GM21576 (cell line): ENCODE measurements around the gene TTC4.

Source experiments
- ATAC-seq: cut with Tn5 transposase; IDR thresholded peaks from one replicate; pipeline ENCODE4 v1.9.1; 2021; ENCODE audit warnings: mild to moderate bottlenecking, moderate library complexity; ENCODE audit not compliant: unreplicated experiment

TTC4 gene

GRCh38 chr1:54701996-54702395, 13.7 kb upstream of the TTC4 start:
- no peak for ATAC-seq

GRCh38 chr1:54703471-54703870, 12.2 kb upstream of the TTC4 start:
- no peak for ATAC-seq

DNA sequence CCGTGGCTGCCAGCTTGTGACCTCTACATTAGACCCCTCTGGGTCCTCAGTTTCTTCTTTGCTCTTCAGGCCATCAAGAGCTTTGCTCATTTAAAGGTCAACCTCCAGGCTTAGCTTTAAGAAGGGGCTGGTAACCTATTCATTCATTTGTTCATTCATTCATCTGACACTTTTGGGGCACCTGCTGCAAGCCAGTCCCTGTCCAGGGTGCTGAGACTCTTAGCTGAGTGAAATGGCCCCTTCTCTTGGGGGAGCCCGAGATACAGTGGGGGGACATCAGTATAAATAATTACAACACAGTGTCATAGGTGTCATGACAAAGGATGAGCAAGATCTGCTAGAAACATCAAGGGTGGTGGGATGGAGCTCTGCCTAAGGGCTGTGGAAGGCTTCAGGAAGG, 10.5 kb upstream of the TTC4 start:
- ATAC-seq, result no peak

GRCh38 chr1:54706419-54706818, 9.2 kb upstream of the TTC4 start:
- ATAC-seq, result no peak

GRCh38 chr1:54708385-54708784, 7.3 kb upstream of the TTC4 start:
- no peak for ATAC-seq

DNA sequence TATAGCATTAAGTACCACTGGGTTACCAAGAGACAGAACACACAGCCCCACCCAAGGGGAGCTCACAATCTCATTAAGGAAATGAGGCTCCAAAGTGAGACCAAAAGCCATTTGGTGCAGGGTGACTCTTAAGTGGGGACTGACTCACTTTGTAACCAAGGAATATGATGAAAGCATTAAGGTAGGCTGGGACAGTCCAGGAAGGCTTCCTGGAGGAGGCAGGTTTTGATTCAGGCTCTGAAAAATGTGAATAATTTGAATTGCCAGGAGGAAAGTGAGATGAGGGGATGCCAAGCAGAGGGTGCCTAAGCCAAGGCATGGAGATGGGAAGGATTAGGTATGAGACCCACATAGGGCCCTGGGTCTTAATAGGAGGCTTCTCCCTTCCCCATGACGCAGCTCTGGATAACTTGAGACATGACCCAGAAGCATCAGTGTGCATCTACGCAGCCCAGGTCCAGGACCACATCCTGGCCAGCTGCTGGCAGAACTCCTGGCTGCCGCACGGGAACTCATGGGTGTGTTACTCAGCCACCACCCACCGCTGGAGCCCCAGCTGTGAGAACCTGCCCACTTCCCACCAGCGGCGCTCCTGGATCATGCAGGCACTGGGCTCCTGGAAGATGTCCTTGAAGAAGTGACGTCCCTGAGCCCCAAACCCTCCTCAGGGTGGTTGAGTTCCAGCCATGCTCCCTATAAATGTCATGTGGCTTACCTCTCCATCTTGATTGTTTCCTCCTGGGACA, 5.9 kb upstream of the TTC4 start:
- no peak for ATAC-seq

DNA sequence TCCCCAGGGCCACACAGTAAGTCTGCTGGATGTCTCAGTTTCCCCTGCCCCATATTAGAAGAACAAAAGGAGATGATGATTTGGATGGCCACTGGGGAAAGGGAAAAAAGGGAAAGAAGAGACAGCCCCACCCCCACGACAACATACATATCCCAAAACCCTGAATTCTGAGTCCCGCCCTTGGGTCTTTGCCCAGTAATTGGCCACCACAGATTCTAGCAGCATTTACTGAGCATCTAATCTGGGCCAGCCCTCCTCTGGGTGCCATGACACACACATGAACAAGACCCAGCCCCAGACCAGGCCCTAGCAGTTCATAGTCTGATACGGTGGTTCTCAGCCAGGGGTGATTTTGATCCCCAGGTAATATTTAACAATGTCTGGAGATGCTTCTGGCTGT, 5.2 kb upstream of the TTC4 start:
- ATAC-seq, result no peak

DNA sequence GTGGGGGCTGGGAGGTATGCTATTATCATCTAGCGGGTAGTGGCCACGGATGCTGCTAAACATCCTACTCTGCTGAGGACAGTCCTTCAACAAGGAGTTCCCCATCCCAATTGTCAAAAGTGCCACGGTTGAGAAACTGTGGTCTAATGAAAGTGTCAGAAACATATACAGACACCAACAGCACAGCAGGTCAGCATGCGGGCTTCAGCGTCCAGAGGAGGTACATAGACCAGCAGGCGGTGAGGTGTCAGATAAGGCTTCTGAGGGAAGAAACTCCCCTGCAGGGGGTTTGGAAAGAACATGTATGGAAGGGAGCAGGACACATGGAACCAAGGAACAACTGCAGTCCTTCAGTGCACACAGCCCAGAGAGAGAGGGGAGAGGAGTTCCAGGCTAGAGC, 4.8 kb upstream of the TTC4 start:
- ATAC-seq, result no peak

DNA sequence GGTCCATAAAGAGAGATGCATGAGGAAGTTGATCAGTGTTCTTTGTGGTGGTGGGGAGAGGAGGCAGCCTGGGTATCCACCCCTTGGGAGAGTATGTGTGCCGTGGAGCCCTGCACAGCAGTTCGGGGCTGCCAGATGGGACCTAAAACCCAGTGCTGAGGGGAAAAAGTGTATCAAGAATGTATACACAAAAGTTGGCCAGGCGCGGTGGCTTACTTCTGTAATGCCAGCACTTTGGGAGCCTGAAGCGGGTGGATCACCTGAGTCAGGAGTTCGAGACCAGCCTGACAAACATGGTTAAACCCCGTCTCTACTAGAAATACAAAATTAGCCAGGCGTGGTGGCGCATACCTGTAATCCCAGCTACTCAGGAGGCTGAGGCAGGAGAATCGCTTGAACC, 4.1 kb upstream of the TTC4 start:
- ATAC-seq, result no peak

GRCh38 chr1:54714881-54715492, 674 bp upstream of the TTC4 start:
- no peak for ATAC-seq

- no peak for ATAC-seq
These were observed 812 bp downstream of the TTC4 start for GRCh38 chr1:54716299-54717047.

DNA sequence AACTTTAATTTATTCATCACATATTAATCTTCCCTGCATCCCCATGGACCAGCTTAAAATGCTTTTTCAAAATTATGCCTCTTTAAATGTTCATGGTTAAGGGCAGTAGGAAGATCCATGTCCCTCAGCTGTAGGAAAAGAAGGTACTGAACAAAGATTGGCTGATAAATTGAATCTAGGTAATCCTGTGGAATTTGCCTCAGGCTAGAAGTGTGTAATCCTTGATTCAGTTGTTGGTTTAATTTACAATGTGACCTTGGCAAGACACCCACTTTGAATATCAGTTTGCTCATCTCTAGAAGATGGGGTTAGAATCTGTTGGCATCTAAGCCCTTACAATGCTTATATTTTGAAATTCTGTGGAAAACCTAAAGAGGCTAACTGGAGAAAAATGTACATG, 6.1 kb downstream of the TTC4 start:
- no peak for ATAC-seq

- ATAC-seq, result no peak
These were observed 8.3 kb downstream of the TTC4 start for GRCh38 chr1:54723985-54724384.

DNA sequence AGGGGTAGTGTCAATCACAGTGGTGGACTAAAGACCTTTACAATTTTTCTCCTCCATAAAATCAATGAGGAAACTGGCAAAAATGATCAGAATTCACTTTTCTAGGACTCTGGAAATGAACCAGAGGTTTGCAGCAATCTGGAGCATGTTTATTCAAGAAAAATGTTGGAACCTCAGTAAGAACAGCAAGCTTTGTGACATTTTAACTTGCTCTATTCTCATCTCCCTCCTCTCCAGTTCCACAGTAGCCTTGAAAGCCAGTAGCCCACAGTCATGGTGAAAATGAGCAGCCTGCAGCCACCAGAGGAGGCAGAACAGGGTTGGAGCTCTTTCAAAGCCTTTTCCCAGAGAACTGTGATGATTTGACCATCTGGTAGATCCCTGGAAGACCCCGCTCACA, 9.1 kb downstream of the TTC4 start:
- ATAC-seq, result no peak

- ATAC-seq, result no peak
These were observed 12.4 kb downstream of the TTC4 start for GRCh38 chr1:54728027-54728426.

DNA sequence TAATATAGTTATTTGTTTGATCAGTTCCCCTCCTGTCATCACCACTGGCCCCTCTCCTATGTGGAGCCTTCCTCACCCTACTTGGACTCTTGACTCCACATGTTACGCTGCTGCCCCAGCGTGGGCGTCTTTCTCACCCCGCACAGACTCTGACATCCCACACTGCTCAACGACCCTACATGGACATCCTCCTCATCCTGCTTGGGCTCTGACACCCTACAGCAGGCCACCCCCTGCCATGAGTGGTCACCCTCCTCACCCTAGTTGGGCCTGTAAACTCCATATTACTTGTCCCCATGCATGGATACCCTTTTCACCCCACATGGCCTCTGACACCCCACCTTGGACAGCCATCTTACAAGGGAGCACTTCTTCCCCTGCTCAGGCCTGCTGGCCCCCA, 21.0 kb downstream of the TTC4 start:
- ATAC-seq, result no peak

DNA sequence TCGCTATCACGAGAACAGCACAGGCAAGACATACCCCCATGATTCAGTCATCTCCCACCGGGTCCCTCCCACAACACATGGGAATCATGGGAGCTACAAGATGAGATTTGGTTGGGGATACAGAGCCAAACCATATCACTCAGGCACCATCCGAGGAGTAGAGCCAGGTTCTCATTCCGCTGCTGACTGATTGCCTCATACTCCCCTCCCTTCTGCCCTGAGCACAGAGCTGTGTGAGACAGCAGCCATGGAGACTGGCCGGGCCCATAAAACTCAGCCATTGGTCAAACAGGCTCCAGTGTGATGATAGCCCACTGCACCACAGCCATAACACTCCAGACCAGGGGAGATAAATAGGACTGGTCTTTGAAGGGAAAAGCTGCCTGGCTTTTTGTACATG, 22.6 kb downstream of the TTC4 start:
- ATAC-seq, result no peak

DNA sequence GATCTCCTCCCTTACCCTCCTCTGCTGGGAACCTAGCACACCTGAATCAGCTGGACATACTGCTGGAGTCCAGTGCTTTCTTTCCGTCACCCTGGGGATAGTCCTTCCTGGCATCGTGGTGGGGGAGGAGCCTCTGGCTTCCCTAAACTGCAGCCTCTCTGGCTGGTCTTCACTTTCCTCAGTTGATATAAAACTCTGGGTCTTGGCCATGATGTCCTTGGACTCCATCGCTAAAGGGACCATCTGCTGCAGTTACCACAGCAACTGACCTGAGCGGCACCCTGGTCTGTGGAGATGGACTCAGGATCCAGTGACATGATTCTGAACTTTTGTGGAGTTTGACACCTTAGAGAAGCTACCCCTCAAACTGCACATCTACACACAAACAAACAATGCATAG, 25.9 kb downstream of the TTC4 start:
- ATAC-seq, result no peak

- no peak for ATAC-seq
These were observed 26.6 kb downstream of the TTC4 start for GRCh38 chr1:54742282-54742681.

- ATAC-seq, result no peak
These were observed 28.0 kb downstream of the TTC4 start for GRCh38 chr1:54743416-54744226.

GRCh38 chr1:54744696-54745095, 29.0 kb downstream of the TTC4 start:
- ATAC-seq, result no peak
